H9 (cell line): Measurements from ENCODE around the gene GNPAT. TPM values are rescaled to one million over a fixed set of nuclear protein-coding genes. Genes with fewer than 3 reads are reported as not detected.

Experiments
- DNase-seq: peaks from one replicate; pipeline ENCODE4 v3.0.0-alpha.2; 2017
- H2AFZ ChIP-seq: one replicate; pipeline ENCODE4 v1.6.1; 2013; ENCODE audit warnings: mild to moderate bottlenecking, low read length, control low read depth, moderate library complexity
- H2AK5ac ChIP-seq: 2 replicates; pipeline ENCODE4 v1.6.1; 2013; ENCODE audit warnings: low read length, control low read depth, mixed read lengths; ENCODE audit not compliant: insufficient read length
- H2BK120ac ChIP-seq: one replicate; pipeline ENCODE4 v1.6.1; 2013; ENCODE audit warnings: low read depth, mild to moderate bottlenecking, low read length, control low read depth, inconsistent platforms; ENCODE audit not compliant: poor library complexity, severe bottlenecking
- H2BK12ac ChIP-seq: 2 replicates; pipeline ENCODE4 v1.6.1; 2013; ENCODE audit warnings: low read length, control low read depth, mixed read lengths, low read depth; ENCODE audit not compliant: insufficient read length
- H2BK15ac ChIP-seq: 2 replicates; pipeline ENCODE4 v1.6.1; 2013; ENCODE audit warnings: low read depth, low read length, control low read depth
- H2BK20ac ChIP-seq: one replicate; pipeline ENCODE4 v1.6.1; 2013; ENCODE audit warnings: low read depth, mild to moderate bottlenecking, low read length, control low read depth, inconsistent platforms; ENCODE audit not compliant: poor library complexity, severe bottlenecking
- H2BK5ac ChIP-seq: 2 replicates; pipeline ENCODE4 v1.6.1; 2013; ENCODE audit warnings: low read length, control low read depth, mixed read lengths; ENCODE audit not compliant: insufficient read length
- H3K14ac ChIP-seq: 2 replicates; pipeline ENCODE4 v1.6.1; 2013; ENCODE audit warnings: low read length, control low read depth; ENCODE audit not compliant: insufficient read depth
- H3K18ac ChIP-seq: 2 replicates; pipeline ENCODE4 v1.6.1; 2013; ENCODE audit warnings: low read depth, mild to moderate bottlenecking, mixed read lengths, low read length, control low read depth; ENCODE audit not compliant: insufficient read length
- H3K23ac ChIP-seq: 2 replicates; pipeline ENCODE4 v1.6.1; 2013; ENCODE audit warnings: low read length, control low read depth, mixed read lengths, low read depth; ENCODE audit not compliant: insufficient read length
- H3K23me2 ChIP-seq: 2 replicates; pipeline ENCODE4 v1.6.1; 2013; ENCODE audit warnings: low read depth, mild to moderate bottlenecking, mixed read lengths, low read length, control low read depth; ENCODE audit not compliant: insufficient read length, poor library complexity, severe bottlenecking
- H3K27ac ChIP-seq: 2 replicates; pipeline ENCODE4 v1.5.1; 2013; ENCODE audit warnings: low read length, control low read depth, mixed read lengths, low read depth; ENCODE audit not compliant: insufficient read length
- H3K27me3 ChIP-seq: 2 replicates; pipeline ENCODE4 v1.6.1; 2013; ENCODE audit warnings: low read length, control low read depth, inconsistent platforms; ENCODE audit not compliant: insufficient read depth
- H3K4ac ChIP-seq: 2 replicates; pipeline ENCODE4 v1.6.1; 2013; ENCODE audit warnings: low read depth, mild to moderate bottlenecking, control low read depth, inconsistent platforms, low read length, moderate library complexity
- H3K4me1 ChIP-seq: 2 replicates; pipeline ENCODE4 v1.6.1; 2013; ENCODE audit warnings: low read length, control low read depth, inconsistent platforms; ENCODE audit not compliant: insufficient read depth
- H3K4me2 ChIP-seq: 2 replicates; pipeline ENCODE4 v1.6.1; 2013; ENCODE audit warnings: low read length, control low read depth, mixed read lengths; ENCODE audit not compliant: insufficient read length, insufficient read depth
- H3K56ac ChIP-seq: 2 replicates; pipeline ENCODE4 v1.6.1; 2013; ENCODE audit warnings: low read depth, mild to moderate bottlenecking, mixed read lengths, low read length, control low read depth; ENCODE audit not compliant: insufficient read length
- H3K79me1 ChIP-seq: 2 replicates; pipeline ENCODE4 v1.6.1; 2013; ENCODE audit warnings: low read depth, mild to moderate bottlenecking, moderate library complexity, low read length, control low read depth, inconsistent platforms; ENCODE audit not compliant: insufficient read depth, poor library complexity, severe bottlenecking
- H3K79me2 ChIP-seq: 2 replicates; pipeline ENCODE4 v1.6.1; 2013; ENCODE audit warnings: low read length, control low read depth, inconsistent platforms; ENCODE audit not compliant: insufficient read depth
- H3K9ac ChIP-seq: 2 replicates; pipeline ENCODE4 v1.6.1; 2013; ENCODE audit warnings: low read length, control low read depth, mixed read lengths; ENCODE audit not compliant: insufficient read length; ENCODE audit errors: extremely low read depth
- H3K9me3 ChIP-seq: one replicate; pipeline ENCODE4 v1.6.1; 2013; ENCODE audit warnings: low read depth, low read length, inconsistent platforms; ENCODE audit not compliant: control insufficient read depth
- H3T11ph ChIP-seq: one replicate; pipeline ENCODE4 v1.6.1; 2013; ENCODE audit warnings: mild to moderate bottlenecking, low read length, control low read depth, inconsistent platforms
- H4K20me1 ChIP-seq: one replicate; pipeline ENCODE4 v1.6.1; 2013; ENCODE audit not compliant: control insufficient read depth, insufficient read length, insufficient read depth
- H4K5ac ChIP-seq: 2 replicates; pipeline ENCODE4 v1.6.1; 2013; ENCODE audit warnings: low read depth, mild to moderate bottlenecking, mixed read lengths, low read length, control low read depth; ENCODE audit not compliant: insufficient read length
- H4K8ac ChIP-seq: replicated peaks from 2 replicates; pipeline ENCODE4 v1.6.1; 2013; ENCODE audit warnings: low read length, control low read depth, mixed read lengths, low read depth; ENCODE audit not compliant: insufficient read length
- H4K91ac ChIP-seq: 2 replicates; pipeline ENCODE4 v1.6.1; 2013; ENCODE audit warnings: low read depth, mild to moderate bottlenecking, moderate library complexity, mixed read lengths, low read length, control low read depth; ENCODE audit not compliant: insufficient read length
- H3K27ac Mint-ChIP-seq, 3 experiments: 2 replicates in 2 of 3; 3 replicates in 1 of 3; pipeline ENCODE4 v1.8.0; 2020 to 2021; ENCODE audit warnings: mixed read lengths in 3 of 3, mild to moderate bottlenecking in 1 of 3, moderate library complexity in 1 of 3
- H3K27me3 Mint-ChIP-seq: 2 replicates; pipeline ENCODE4 v1.8.0; 2021; ENCODE audit warnings: low read depth, mild to moderate bottlenecking, moderate library complexity, mixed read lengths
- H3K36me3 Mint-ChIP-seq, 3 experiments: 2 replicates in 2 of 3; 3 replicates in 1 of 3; pipeline ENCODE4 v1.8.0; 2020 to 2021; ENCODE audit warnings: low read depth in 3 of 3, mixed read lengths in 3 of 3; ENCODE audit not compliant: insufficient read depth in 1 of 3
- H3K4me1 Mint-ChIP-seq, 2 experiments: 2 replicates each; pipeline ENCODE4 v1.8.0; 2020; ENCODE audit warnings: mixed read lengths in 2 of 2
- H3K4me3 Mint-ChIP-seq, 2 experiments: 2 replicates in 1 of 2; 3 replicates in 1 of 2; pipeline ENCODE4 v1.8.0; 2020 to 2021; ENCODE audit warnings: mild to moderate bottlenecking in 2 of 2, mixed read lengths in 2 of 2, moderate library complexity in 1 of 2
- H3K9me3 Mint-ChIP-seq, 2 experiments: 2 replicates in 1 of 2; 3 replicates in 1 of 2; pipeline ENCODE4 v1.8.0; 2020; ENCODE audit warnings: mild to moderate bottlenecking in 2 of 2, mixed read lengths in 2 of 2, moderate library complexity in 1 of 2
- CTCF ChIP-seq: fragments of 200-600 bp; sonication (generic); conservative IDR thresholded peaks from 3 replicates; pipeline ENCODE4 v1.8.0; 2021; ENCODE audit warnings: antibody characterized with exemption, mild to moderate bottlenecking
- WGBS: extraction: QIAGEN DNeasy Blood & Tissue Kit; methylation state at CpG from one replicate; pipeline ENCODE4 v1.1.7; 2013; ENCODE audit warnings: missing lambda C conversion rate, low lambda C conversion rate, mixed read lengths; ENCODE audit not compliant: insufficient read length; ENCODE audit errors: extremely low coverage; 5-methylcytosine and 5-hydroxymethylcytosine counted together
- total RNA-seq: library from RNA; stranded (reverse); gene quantifications from 2 replicates; pipeline ENCODE4 v1.2.1, GENCODE V29; 2021

The GNPAT gene
- total RNA-seq, 1 experiment from 2014 or later: 38.1 TPM

- H4K91ac ChIP-seq: no peak overlapping the region
- no CpG with 5 or more reads among the region's 6 CpGs for WGBS
- H3K23ac ChIP-seq: no peak overlapping the region
- H2BK20ac ChIP-seq: no peak overlapping the region
- H3K27ac ChIP-seq: no peak overlapping the region
- H3T11ph ChIP-seq: no peak overlapping the region
- no peak overlapping the region for H4K5ac ChIP-seq
- no peak for DNase-seq
- no peaks in the 10 kb centered on the region for H3K79me2 ChIP-seq
- no peak overlapping the region for H4K8ac ChIP-seq
- no peak overlapping the region for H2BK120ac ChIP-seq
- H3K23me2 ChIP-seq: no peaks in the 10 kb centered on the region
- H3K9me3 Mint-ChIP-seq: peaks cover 0 to 9% of the 10 kb centered on the region in 2 experiments; a peak in 2 of 5 replicates
- peaks cover 16% of the 10 kb centered on the region for H3K27me3 Mint-ChIP-seq
- H3K36me3 Mint-ChIP-seq: peaks cover 0 to 8% (median 2%) of the 10 kb centered on the region in 3 experiments; a peak in 5 of 7 replicates
- no peak overlapping the region for H2AFZ ChIP-seq
- no peak overlapping the region for H3K56ac ChIP-seq
- no peak overlapping the region for H2BK5ac ChIP-seq
- H3K4me1 Mint-ChIP-seq: peaks cover 2 to 10% of the 10 kb centered on the region in 2 experiments; a peak in 2 of 4 replicates
- no peak for TF ChIP-seq CTCF
- H3K4me1 ChIP-seq: no peaks in the 10 kb centered on the region
- no peaks in the 10 kb centered on the region for H3K27me3 ChIP-seq
- H3K9me3 ChIP-seq: no peaks in the 10 kb centered on the region
- H3K9ac ChIP-seq: no peak overlapping the region
- H2BK12ac ChIP-seq: no peak overlapping the region
- H2BK15ac ChIP-seq: no peak overlapping the region
- H3K14ac ChIP-seq: no peak overlapping the region
- H3K4me3 Mint-ChIP-seq: no peak overlapping the region
- H3K18ac ChIP-seq: no peak overlapping the region
- no peak overlapping the region for H2AK5ac ChIP-seq
- no peaks in the 10 kb centered on the region for H4K20me1 ChIP-seq
- H3K4me2 ChIP-seq: no peak overlapping the region
- no peak overlapping the region for H3K27ac Mint-ChIP-seq
- H3K4ac ChIP-seq: no peak overlapping the region
- H3K79me1 ChIP-seq: no peaks in the 10 kb centered on the region
Observed at GRCh38 chr1:231286603-231287002, 45.6 kb downstream of the GNPAT start.
